NT2/D1 (cell line): ENCODE measurements around the gene APBA2.

Experiments used
- YY1 ChIP-seq: IDR thresholded peaks from 2 replicates; pipeline ENCODE4 v1.6.1; 2011; ENCODE audit not compliant: insufficient read length, insufficient read depth
- ZNF274 ChIP-seq: IDR thresholded peaks from 2 replicates; pipeline ENCODE4 v1.6.1; 2011; ENCODE audit warnings: mild to moderate bottlenecking, low read depth, low read length

DNA sequence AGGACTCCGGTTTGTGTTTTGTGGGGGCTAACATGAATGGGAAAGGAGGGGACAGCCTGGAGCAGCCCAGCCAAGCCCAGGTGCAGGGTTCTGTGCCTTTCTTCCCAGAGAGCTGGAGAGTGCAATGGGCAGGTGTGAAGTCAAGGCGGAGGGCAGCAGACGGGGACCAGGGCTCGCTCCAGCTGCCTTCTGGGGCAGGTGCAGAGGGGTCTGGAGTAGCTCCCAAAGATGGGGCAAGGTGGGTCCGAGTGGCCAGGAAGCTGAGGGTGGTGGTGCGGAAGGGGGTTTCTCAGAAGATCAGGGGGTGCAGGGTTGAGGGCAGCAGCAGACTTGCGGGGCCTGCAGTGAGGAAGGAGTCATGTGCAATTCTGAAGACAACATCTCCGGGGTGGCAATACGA lies 225.0 kb downstream of the APBA2 start:
- TF ChIP-seq YY1 = no peak
- no peak for TF ChIP-seq ZNF274
